ENCODE measurements around the gene ARMH4. TPM values are rescaled to one million over a fixed set of nuclear protein-coding genes. Genes with fewer than 3 reads are reported as not detected.

ARMH4 gene
- total RNA-seq, 1 experiment from 2014 or later, result 1.8 TPM

DNA sequence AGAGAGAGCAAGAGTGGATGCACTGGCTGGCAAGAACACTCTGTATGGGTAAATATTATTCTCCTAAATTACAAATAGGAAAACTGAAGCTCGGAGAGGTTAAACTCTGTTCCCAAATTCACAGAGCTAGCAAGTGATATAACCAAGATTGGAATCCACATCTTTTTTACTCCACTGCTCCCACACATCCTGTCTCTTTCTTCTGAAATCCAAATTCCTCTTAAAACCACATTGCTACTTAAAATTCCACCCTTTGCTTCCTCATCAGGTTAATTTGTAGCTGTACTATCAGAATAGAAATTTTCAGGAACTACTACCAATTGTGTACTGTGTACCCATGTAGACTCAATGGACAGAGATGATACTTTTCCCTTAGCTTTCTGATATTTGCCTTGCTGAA lies 74.4 kb downstream of the ARMH4 start:
- in situ Hi-C loops (cut with HindIII; ENCODE audit: low pct_unique_long_range_greater_than_20kb, low sequenced_read_pairs) (no loop called here), intact Hi-C loops (cut with micrococcal nuclease; ENCODE audit: unreplicated experiment) (no loop called here)
- Histone ChIP-seq H3K36me3 (ENCODE audit: control insufficient read depth, insufficient read depth, low read length) (no peaks in the 10 kb centered on the region), H3K27ac (ENCODE audit: low read length) (no peak overlapping the region), H3K4me1 (ENCODE audit: control insufficient read depth, insufficient read depth, low read length) (peaks cover 3% of the 10 kb centered on the region; the same call in 1 of the 2 replicates), H3K4me3 (ENCODE audit: low read depth in 2 of 2, low read length in 2 of 2) (no peak overlapping the region), H3K27me3 (ENCODE audit: control insufficient read depth, insufficient read depth, low read length) (no peaks in the 10 kb centered on the region), H3K9me3 (ENCODE audit: control insufficient read depth, insufficient read depth, low read depth, low read length) (no peaks in the 10 kb centered on the region)
- ATAC-seq, result no peak
- TF ChIP-seq, protein P1, sequence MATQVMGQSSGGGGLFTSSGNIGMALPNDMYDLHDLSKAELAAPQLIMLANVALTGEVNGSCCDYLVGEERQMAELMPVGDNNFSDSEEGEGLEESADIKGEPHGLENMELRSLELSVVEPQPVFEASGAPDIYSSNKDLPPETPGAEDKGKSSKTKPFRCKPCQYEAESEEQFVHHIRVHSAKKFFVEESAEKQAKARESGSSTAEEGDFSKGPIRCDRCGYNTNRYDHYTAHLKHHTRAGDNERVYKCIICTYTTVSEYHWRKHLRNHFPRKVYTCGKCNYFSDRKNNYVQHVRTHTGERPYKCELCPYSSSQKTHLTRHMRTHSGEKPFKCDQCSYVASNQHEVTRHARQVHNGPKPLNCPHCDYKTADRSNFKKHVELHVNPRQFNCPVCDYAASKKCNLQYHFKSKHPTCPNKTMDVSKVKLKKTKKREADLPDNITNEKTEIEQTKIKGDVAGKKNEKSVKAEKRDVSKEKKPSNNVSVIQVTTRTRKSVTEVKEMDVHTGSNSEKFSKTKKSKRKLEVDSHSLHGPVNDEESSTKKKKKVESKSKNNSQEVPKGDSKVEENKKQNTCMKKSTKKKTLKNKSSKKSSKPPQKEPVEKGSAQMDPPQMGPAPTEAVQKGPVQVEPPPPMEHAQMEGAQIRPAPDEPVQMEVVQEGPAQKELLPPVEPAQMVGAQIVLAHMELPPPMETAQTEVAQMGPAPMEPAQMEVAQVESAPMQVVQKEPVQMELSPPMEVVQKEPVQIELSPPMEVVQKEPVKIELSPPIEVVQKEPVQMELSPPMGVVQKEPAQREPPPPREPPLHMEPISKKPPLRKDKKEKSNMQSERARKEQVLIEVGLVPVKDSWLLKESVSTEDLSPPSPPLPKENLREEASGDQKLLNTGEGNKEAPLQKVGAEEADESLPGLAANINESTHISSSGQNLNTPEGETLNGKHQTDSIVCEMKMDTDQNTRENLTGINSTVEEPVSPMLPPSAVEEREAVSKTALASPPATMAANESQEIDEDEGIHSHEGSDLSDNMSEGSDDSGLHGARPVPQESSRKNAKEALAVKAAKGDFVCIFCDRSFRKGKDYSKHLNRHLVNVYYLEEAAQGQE (IDR thresholded peaks at IDR 0.05; ENCODE audit: insufficient read depth in 1 of 2, low read depth in 2 of 2, low read length in 1 of 2), result no peak
- TF ChIP-seq SIN3A (IDR thresholded peaks at IDR 0.05; ENCODE audit: borderline replicate concordance, insufficient read depth, low read depth, low read length) (no peak), POLR2AphosphoS5 (IDR thresholded peaks at IDR 0.05; ENCODE audit: low read depth, low read length) (no peak), TCF7L2 (IDR thresholded peaks at IDR 0.05; ENCODE audit: low read depth, low read length) (no peak)
- TF ChIP-seq, protein P2, sequence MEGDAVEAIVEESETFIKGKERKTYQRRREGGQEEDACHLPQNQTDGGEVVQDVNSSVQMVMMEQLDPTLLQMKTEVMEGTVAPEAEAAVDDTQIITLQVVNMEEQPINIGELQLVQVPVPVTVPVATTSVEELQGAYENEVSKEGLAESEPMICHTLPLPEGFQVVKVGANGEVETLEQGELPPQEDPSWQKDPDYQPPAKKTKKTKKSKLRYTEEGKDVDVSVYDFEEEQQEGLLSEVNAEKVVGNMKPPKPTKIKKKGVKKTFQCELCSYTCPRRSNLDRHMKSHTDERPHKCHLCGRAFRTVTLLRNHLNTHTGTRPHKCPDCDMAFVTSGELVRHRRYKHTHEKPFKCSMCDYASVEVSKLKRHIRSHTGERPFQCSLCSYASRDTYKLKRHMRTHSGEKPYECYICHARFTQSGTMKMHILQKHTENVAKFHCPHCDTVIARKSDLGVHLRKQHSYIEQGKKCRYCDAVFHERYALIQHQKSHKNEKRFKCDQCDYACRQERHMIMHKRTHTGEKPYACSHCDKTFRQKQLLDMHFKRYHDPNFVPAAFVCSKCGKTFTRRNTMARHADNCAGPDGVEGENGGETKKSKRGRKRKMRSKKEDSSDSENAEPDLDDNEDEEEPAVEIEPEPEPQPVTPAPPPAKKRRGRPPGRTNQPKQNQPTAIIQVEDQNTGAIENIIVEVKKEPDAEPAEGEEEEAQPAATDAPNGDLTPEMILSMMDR (IDR thresholded peaks at IDR 0.05), result no peak
- CTCF ChIA-PET, result no interaction called here
- BruUV-seq (replicated peaks), result no TSS peak
- no peak for DNase-seq (ENCODE audit: low read depth, low spot score)
- POLR2A ChIA-PET, result no interaction called here

- no peaks in the 10 kb centered on the region for H3K4me1 ChIP-seq (ENCODE audit: control insufficient read depth, insufficient read depth, low read length)
- ATAC-seq (no peak), DNase-seq (ENCODE audit: low read depth, low spot score) (no peak)
- no peaks in the 10 kb centered on the region for H3K36me3 ChIP-seq (ENCODE audit: control insufficient read depth, insufficient read depth, low read length)
- in situ Hi-C loops (cut with HindIII; ENCODE audit: low pct_unique_long_range_greater_than_20kb, low sequenced_read_pairs), result no loop called here
- no peak for TF ChIP-seq TCF7L2 (IDR thresholded peaks at IDR 0.05; ENCODE audit: low read depth, low read length)
- no peak for TF ChIP-seq POLR2AphosphoS5 (IDR thresholded peaks at IDR 0.05; ENCODE audit: low read depth, low read length)
- no peak for TF ChIP-seq SIN3A (IDR thresholded peaks at IDR 0.05; ENCODE audit: borderline replicate concordance, insufficient read depth, low read depth, low read length)
- no TSS peak for BruUV-seq (replicated peaks)
- H3K27me3 ChIP-seq (ENCODE audit: control insufficient read depth, insufficient read depth, low read length), result no peaks in the 10 kb centered on the region
- ChIA-PET POLR2A (no interaction called here), CTCF (no interaction called here)
- H3K27ac ChIP-seq (ENCODE audit: low read length), result no peak overlapping the region
- intact Hi-C loops (cut with micrococcal nuclease; ENCODE audit: unreplicated experiment), result loop anchor here (2.0 to 5.0 kb wide), 2 partner anchors 541 to 587 kb away; no protein-coding TSS in a partner anchor
- H3K4me3 ChIP-seq (ENCODE audit: low read depth in 2 of 2, low read length in 2 of 2), result no peak overlapping the region
- no peaks in the 10 kb centered on the region for H3K9me3 ChIP-seq (ENCODE audit: control insufficient read depth, insufficient read depth, low read depth, low read length)
These were observed 78.5 kb downstream of the ARMH4 start for GRCh38 chr14:58073516-58073915.

DNA sequence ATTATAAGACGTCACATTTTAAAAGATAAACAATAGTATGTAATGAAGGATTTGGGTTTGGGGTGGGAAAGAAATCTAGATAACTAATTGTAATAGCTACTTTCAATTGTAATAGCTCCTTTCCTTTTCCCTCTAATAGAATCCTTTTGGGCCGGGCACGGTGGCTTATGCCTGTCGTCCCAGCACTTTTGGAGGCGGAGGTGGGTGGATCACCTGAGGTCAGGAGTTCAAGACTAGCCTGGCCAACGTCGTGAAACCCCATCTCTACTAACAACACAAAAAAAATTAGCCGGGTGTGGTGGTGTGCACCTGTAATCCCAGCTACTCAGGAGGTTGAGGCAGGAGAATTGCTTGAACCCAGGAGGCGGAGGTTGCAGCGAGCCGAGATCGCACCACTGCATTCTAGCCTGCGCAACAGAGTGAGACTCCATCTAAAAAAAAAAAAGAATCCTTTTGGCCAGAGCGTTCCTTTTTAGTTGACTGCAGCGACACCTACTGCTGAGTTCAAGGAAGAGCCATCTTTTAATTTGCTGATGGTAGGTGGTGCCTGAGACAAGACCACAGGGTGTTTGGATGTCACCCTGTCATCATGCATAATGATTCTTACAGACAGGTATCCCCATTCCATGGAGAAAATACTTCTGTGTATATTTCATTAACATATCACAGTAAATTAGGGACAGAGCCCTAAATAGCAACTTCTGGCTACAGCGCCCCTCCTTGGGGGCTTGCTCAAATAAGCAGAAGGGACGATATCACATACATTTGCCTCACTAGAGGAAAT lies 79.5 kb downstream of the ARMH4 start:
- in situ Hi-C loops (cut with HindIII; ENCODE audit: low pct_unique_long_range_greater_than_20kb, low sequenced_read_pairs), result no loop called here
- Histone ChIP-seq H3K9me3 (ENCODE audit: control insufficient read depth, insufficient read depth, low read depth, low read length) (no peaks in the 10 kb centered on the region), H3K27me3 (ENCODE audit: control insufficient read depth, insufficient read depth, low read length) (no peaks in the 10 kb centered on the region), H3K4me1 (ENCODE audit: control insufficient read depth, insufficient read depth, low read length) (no peaks in the 10 kb centered on the region), H3K27ac (ENCODE audit: low read length) (no peak overlapping the region), H3K36me3 (ENCODE audit: control insufficient read depth, insufficient read depth, low read length) (no peaks in the 10 kb centered on the region), H3K4me3 (ENCODE audit: low read depth in 2 of 2, low read length in 2 of 2) (peak overlapping the region in 1 of 2 experiments; percentile 16; a peak in 1 of 4 replicates)
- peak; percentile 42 for DNase-seq (ENCODE audit: low read depth, low spot score)
- ChIA-PET POLR2A (no interaction called here), CTCF (no interaction called here)
- no peak for TF ChIP-seq TCF7L2 (IDR thresholded peaks at IDR 0.05; ENCODE audit: low read depth, low read length)
- no peak for TF ChIP-seq SIN3A (IDR thresholded peaks at IDR 0.05; ENCODE audit: borderline replicate concordance, insufficient read depth, low read depth, low read length)
- TF ChIP-seq, protein P1 (IDR thresholded peaks at IDR 0.05; ENCODE audit: insufficient read depth in 1 of 2, low read depth in 2 of 2, low read length in 1 of 2), result no peak
- TF ChIP-seq, protein P2 (IDR thresholded peaks at IDR 0.05), result peak; percentile 75
- no peak for TF ChIP-seq POLR2AphosphoS5 (IDR thresholded peaks at IDR 0.05; ENCODE audit: low read depth, low read length)
- ATAC-seq, result peak; percentile 87
- intact Hi-C loops (cut with micrococcal nuclease; ENCODE audit: unreplicated experiment), result loop anchor here (2.0 to 5.0 kb wide), 2 partner anchors 540 to 586 kb away; no protein-coding TSS in a partner anchor
- no TSS peak for BruUV-seq (replicated peaks)

Measured in Panc1 (cell line).